ENCODE results near the gene HRG.

The HRG gene

GRCh38 chr3:186638259-186638658 is 27.6 kb upstream of the HRG start:
- no peak for DNase-seq (ENCODE audit: low spot score)

DNA sequence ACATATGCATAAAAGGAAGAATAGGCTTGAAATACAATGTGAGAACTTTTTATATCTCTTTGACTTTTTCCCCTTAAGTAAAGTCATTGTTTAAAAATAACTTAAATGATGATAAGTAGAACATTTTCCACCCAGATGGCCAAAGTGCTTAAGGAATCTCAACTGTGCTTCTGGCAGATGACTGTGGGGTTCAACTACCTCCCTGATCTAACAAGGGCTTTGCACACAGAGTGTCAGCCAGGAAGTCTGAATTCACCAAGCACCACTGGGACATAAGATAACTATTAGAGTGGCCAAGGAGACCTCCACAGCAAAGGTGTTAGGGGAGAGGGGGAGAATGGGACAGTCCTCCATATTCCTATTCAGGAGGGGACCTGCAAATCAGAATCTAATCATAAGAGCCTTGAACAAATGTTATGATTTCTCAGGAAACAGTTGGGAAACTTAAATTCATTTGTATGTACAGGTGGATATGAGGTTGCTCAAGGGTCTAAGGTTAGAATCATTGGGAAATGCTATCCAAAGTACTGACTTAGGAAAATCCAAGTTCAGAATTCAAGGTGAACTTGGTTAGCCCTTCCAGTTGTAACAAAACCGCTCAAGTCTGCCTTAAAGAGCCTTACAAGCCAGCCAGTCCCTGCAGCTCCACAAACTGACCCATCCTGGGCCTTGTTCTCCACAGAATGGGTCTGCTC is 25.9 kb upstream of the HRG start, which contains the start of gene FETUB:
TSS of gene FETUB (plus strand) at position 622 of the 695 bp plus-strand sequence. CDS start at position 684, 62 bp downstream.
- DNase-seq (ENCODE audit: low spot score): no peak

- no peak for DNase-seq (ENCODE audit: low spot score)
Measured at GRCh38 chr3:186640473-186640818, 25.4 kb upstream of the HRG start.

DNA sequence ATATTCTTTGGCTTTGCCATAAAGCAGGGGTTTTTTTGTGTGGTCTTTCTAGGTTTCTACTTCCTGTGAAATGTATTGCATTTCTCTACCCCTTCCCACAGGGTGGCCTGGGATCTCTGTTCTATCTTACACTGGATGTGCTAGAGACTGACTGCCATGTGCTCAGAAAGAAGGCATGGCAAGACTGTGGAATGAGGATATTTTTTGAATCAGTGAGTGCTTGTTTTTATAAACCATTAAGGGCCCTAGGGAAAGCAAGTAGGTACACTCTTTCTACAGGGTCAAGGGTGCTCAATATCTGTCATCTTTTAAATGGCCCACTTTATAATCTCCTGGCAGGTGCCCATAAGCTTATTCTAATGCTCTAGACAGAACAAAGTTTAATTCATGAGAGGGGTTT is 24.9 kb upstream of the HRG start:
- DNase-seq (ENCODE audit: low spot score): no peak

- no peak for DNase-seq (ENCODE audit: low spot score)
Measured at GRCh38 chr3:186642014-186642413, 23.8 kb upstream of the HRG start.

DNA sequence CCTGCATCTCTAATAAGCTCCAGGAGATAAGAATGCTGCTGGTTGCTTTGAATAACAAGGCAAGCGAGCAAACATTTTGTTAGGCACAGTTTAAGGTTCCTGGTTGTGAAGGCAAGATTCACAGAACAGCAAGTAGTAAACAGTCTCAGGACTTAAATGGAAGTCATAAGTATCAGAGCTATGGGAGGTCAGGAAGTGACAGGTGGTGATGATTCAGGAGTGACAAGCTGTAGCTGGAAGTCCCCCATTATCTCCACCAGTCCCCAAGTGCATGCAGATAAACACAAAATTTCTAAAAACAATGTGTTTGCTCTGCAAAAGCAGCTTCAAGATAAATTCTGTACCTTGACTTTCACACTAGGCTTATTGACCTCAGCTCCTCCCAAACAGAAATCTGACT is 22.3 kb upstream of the HRG start:
- no peak for DNase-seq (ENCODE audit: low spot score)

DNA sequence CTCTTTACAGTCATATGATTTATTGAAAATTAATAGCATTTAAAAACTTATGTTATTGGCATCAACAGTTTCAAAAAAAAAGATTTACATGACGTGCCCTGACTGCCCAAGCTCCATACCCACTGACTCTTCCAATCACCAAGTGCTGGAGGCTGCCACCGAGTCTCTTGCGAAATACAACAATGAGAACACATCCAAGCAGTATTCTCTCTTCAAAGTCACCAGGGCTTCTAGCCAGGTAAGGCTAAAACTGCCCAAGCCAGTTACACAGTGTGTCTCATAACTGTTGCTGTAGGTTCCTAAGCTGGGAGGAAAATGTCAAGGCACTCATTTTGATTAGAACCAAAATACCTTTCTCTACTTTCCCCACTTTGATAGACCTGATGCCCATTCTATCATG is 21.1 kb upstream of the HRG start:
- no peak for DNase-seq (ENCODE audit: low spot score)

GRCh38 chr3:186646106-186646505 is 19.7 kb upstream of the HRG start:
- DNase-seq (ENCODE audit: low spot score): no peak

DNA sequence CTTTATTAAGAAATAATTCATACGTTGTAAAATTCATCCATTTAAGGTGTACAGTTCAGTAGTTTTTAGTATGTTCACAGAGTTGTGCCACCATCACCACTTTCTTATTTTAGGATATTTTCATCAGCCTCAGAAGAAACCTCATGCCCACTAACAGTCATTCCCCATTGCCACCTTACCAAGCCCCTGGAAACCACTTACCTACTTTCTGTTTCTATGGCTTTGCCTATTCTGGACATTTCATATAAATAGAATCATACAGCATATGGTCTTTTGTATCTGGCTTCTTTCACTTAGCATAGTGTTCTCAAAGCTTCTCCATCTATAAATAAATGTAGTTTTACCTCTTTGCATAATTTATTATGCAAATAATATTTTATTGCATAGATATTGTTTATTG is 19.0 kb upstream of the HRG start:
- no peak for DNase-seq (ENCODE audit: low spot score)

GRCh38 chr3:186648851-186649250 is 17.0 kb upstream of the HRG start:
- DNase-seq (ENCODE audit: low spot score): no peak

GRCh38 chr3:186651678-186652215 is 14.1 kb upstream of the HRG start:
- DNase-seq (ENCODE audit: low spot score): no peak

DNA sequence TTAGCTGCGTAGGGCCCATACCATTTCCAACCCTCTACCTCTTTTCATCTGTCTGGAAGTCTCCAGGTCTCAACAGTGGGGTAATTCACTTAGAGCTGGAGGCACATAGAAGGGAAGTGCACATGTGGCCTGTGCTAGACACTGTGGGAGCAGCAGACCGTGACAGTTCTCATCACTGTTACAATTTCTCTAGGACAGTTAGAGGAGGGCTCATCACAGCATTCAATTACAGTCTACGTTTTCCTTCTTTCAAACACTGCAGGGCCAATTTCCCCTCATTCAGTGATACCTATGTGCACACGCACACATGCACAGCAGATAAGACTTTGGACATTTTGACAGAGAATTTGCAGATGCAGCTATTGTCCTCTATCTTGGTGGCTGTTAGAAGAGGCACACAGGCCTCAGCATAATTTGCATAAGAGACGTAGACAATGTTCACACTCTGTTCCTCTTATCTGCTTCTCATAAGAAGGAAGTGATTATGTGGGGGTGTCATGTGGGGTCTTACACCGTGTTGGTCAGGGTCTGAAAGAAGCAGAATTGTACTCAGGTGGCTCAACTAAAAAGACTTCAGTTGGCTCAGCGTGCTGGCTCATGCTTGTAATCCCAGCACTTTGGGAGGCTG is 12.6 kb upstream of the HRG start:
- no peak for DNase-seq (ENCODE audit: low spot score)

DNA sequence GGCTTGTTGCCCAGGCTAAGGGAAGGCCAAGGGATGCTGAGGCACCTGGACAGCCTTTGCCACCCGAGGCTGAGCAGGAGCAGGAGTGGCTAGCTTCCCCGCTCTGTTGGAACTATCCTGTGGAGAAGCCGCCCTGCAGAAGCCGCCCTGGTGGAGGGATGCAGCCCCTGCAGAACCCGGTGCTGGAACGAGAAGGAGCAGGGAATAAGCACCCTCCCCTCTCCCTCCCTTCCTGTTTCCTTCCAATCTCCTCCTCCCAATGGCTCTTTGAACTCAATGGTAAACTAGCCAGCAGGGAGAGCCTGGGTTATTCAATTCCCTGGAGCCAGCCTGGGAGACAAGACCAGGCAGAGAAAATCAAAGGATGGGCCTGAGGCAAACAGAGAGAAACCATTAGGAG is 11.8 kb upstream of the HRG start:
- DNase-seq (ENCODE audit: low spot score): peak; percentile 51

GRCh38 chr3:186663361-186664118 is 2.3 kb upstream of the HRG start:
- DNase-seq (ENCODE audit: low spot score): no peak

- DNase-seq (ENCODE audit: low spot score): no peak
Measured at GRCh38 chr3:186664119-186664495, 1.7 kb upstream of the HRG start.

DNA sequence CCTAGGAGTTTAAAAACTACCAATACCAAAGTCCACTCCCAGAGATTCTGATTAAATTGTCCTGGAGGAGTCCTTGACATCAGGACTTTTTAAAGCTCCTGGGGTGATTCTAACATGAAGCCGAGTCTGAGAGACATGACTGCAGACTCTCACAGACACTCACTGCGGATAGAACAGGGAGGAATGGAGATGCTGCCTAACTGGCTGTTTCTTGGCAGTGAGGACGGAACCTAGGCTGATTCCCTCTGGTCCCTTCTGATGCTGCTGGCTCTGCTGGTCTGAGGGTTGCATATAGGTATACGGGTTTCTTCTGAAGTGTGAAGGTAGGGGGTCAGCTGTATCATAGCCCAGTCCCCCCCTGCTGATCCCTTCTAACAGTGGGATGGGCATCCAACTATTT is 1.3 kb upstream of the HRG start:
- DNase-seq (ENCODE audit: low spot score): no peak

DNA sequence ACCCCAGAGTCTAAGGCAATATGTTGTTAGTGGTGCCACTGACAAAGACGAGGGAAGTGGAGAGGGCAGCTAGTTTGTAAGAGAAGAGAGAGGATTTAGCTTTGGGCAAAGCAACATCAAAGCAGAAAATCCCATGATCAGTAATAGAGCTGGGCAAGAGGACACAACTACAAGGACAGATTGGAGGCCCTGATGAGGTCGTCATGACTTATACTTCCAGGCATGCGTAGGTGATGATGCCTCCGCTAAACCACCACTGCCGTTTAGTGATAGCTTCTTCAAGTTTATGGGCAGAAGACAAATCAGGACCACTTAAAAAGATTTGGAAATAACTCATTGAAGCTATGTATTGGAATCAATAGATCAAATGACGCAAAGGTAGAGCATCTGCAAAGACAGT is 2.6 kb downstream of the HRG start:
- no peak for DNase-seq (ENCODE audit: low spot score)

GRCh38 chr3:186669378-186670084 is 3.7 kb downstream of the HRG start:
- DNase-seq (ENCODE audit: low spot score): peak; percentile 57

- DNase-seq (ENCODE audit: low spot score): no peak
Measured at GRCh38 chr3:186670155-186670554, 4.3 kb downstream of the HRG start.

DNA sequence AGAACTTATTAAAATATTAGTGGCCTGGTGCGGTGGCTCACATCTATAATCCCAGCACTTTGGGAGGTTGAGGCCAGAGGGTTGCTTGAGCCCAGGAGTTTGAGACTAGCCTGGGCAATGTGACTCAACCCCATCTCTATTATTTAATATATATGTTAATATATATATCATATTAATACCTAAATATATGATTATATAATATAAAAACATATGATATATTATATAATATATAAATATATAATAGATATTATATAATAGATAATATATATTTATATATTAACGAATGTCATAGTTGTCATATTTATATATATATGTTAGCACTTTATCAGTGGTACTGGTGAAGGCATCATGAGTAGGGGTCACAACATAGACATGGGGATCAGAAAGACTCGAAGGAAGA is 5.2 kb downstream of the HRG start:
- DNase-seq (ENCODE audit: low spot score): no peak

GRCh38 chr3:186678604-186679003 is 12.8 kb downstream of the HRG start:
- no peak for DNase-seq (ENCODE audit: low spot score)

DNA sequence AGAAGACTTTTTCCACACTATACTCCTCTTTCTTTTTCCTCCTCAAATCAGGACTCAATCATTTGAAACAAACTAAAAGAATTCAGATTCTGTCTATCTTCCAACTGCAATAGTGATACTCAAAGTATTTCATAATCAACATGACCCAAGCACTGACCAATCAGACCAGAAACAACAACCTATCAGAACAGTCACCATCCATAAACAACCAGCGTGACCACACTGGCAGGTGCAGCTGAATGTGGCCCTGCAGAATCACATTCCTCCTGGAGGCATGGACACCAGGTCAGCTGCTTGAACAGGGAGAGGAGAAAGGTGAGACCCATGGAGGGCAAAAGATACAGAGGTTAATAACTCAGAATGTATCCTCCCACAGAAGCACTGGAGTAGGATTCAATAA is 13.3 kb downstream of the HRG start:
- DNase-seq (ENCODE audit: low spot score): no peak

- DNase-seq (ENCODE audit: low spot score): no peak
Measured at GRCh38 chr3:186680869-186681268, 15.1 kb downstream of the HRG start.

Data from SW480 (cell line).